Mucosa of gallbladder (tissue), 1 donor: ENCODE results near the gene CEMP1. TPM values are rescaled to one million over a fixed set of nuclear protein-coding genes. Genes with fewer than 3 reads are reported as not detected.
"Not testable (repeated sequence)": the region's sequence is repeated elsewhere in the genome, so short reads cannot be mapped to it uniquely, and the experiment has no call there.

Experiments used
- DNase-seq: peaks from one replicate; pipeline ENCODE4 v3.0.0-alpha.2; 2020; ENCODE audit warnings: low spot score
- total RNA-seq: library from RNA; stranded (reverse); gene quantifications from one replicate; pipeline ENCODE4 v1.2.1, GENCODE V29; 2021
- donor health status: DM: no; HTN: no; CAD: no.

CEMP1 gene
- total RNA-seq, 1 donor from 2014 or later: 1.8 TPM

GRCh38 chr16:2535625-2536013, 4.4 kb upstream of the CEMP1 start:
- DNase-seq: no peak

GRCh38 chr16:2534335-2534734, 3.1 kb upstream of the CEMP1 start:
- not testable (repeated sequence) for DNase-seq

- no peak for DNase-seq
Observed at GRCh38 chr16:2533912-2534311, 2.7 kb upstream of the CEMP1 start.

- DNase-seq: not testable (repeated sequence)
Observed at GRCh38 chr16:2533142-2533755, 2.0 kb upstream of the CEMP1 start.

- DNase-seq: peak; percentile 76
Observed at GRCh38 chr16:2532494-2533141, 1.4 kb upstream of the CEMP1 start.

- DNase-seq: peak; percentile 98
Observed at GRCh38 chr16:2531696-2532493, 687 bp upstream of the CEMP1 start.

- no peak for DNase-seq
Observed at GRCh38 chr16:2530629-2531318, 434 bp downstream of the CEMP1 start.

GRCh38 chr16:2529961-2530628, 1.1 kb downstream of the CEMP1 start:
- no peak for DNase-seq

- DNase-seq: no peak
Observed at GRCh38 chr16:2529061-2529931, 1.9 kb downstream of the CEMP1 start.

- no peak for DNase-seq
Observed at GRCh38 chr16:2528161-2529060, 2.8 kb downstream of the CEMP1 start.

- DNase-seq: no peak
Observed at GRCh38 chr16:2527784-2528100, 3.5 kb downstream of the CEMP1 start.

GRCh38 chr16:2527071-2527783, 4.0 kb downstream of the CEMP1 start:
- no peak for DNase-seq

GRCh38 chr16:2526135-2526534, 5.1 kb downstream of the CEMP1 start:
- no peak for DNase-seq

GRCh38 chr16:2524339-2524938, 6.8 kb downstream of the CEMP1 start:
- no peak for DNase-seq

- no peak for DNase-seq
Observed at GRCh38 chr16:2523801-2524231, 7.4 kb downstream of the CEMP1 start.

GRCh38 chr16:2520784-2521531, 10.2 kb downstream of the CEMP1 start:
- no peak for DNase-seq

GRCh38 chr16:2520097-2520783, 11.0 kb downstream of the CEMP1 start, which contains the start of gene AMDHD2:
TSS of gene AMDHD2 (plus strand) at chr16:2520371. CDS start at chr16:2520459, 88 bp downstream.
- peak; percentile 94 for DNase-seq
